ENCODE data around the gene TSR3.

TSR3 gene

GRCh38 chr16:1326946-1327618 lies 24.6 kb downstream of the TSR3 start:
- no peak for TF ChIP-seq SIN3A (IDR thresholded peaks at IDR 0.05; ENCODE audit: borderline replicate concordance, insufficient read depth, low read length)
- TF ChIP-seq REST (IDR thresholded peaks at IDR 0.05; ENCODE audit: insufficient read depth in 1 of 2, low read depth in 2 of 2, low read length in 2 of 2) = no peak
- TF ChIP-seq TAF1 (IDR thresholded peaks at IDR 0.05; ENCODE audit: borderline replicate concordance, insufficient read depth, low read length) = no peak
- no peak for TF ChIP-seq FOXP2 (optimal IDR thresholded peaks at IDR 0.05; ENCODE audit: borderline replicate concordance, extremely low read depth, extremely low read length, insufficient read depth)
- no peak for TF ChIP-seq POLR2AphosphoS5 (IDR thresholded peaks at IDR 0.05; ENCODE audit: low read depth, low read length)

GRCh38 chr16:1326391-1326790 lies 25.3 kb downstream of the TSR3 start:
- TF ChIP-seq FOXP2 (optimal IDR thresholded peaks at IDR 0.05; ENCODE audit: borderline replicate concordance, extremely low read depth, extremely low read length, insufficient read depth) (no peak), POLR2AphosphoS5 (IDR thresholded peaks at IDR 0.05; ENCODE audit: low read depth, low read length) (no peak), TAF1 (IDR thresholded peaks at IDR 0.05; ENCODE audit: borderline replicate concordance, insufficient read depth, low read length) (no peak), SIN3A (IDR thresholded peaks at IDR 0.05; ENCODE audit: borderline replicate concordance, insufficient read depth, low read length) (no peak), REST (IDR thresholded peaks at IDR 0.05; ENCODE audit: insufficient read depth in 1 of 2, low read depth in 2 of 2, low read length in 2 of 2) (no peak)

- TF ChIP-seq SIN3A (IDR thresholded peaks at IDR 0.05; ENCODE audit: borderline replicate concordance, insufficient read depth, low read length) = no peak
- TF ChIP-seq POLR2AphosphoS5 (IDR thresholded peaks at IDR 0.05; ENCODE audit: low read depth, low read length) = no peak
- no peak for TF ChIP-seq TAF1 (IDR thresholded peaks at IDR 0.05; ENCODE audit: borderline replicate concordance, insufficient read depth, low read length)
- no peak for TF ChIP-seq REST (IDR thresholded peaks at IDR 0.05; ENCODE audit: insufficient read depth in 1 of 2, low read depth in 2 of 2, low read length in 2 of 2)
- TF ChIP-seq FOXP2 (optimal IDR thresholded peaks at IDR 0.05; ENCODE audit: borderline replicate concordance, extremely low read depth, extremely low read length, insufficient read depth) = no peak
These were observed 25.9 kb downstream of the TSR3 start for GRCh38 chr16:1325673-1326371.

GRCh38 chr16:1325261-1325660 lies 26.4 kb downstream of the TSR3 start:
- TF ChIP-seq TAF1 (IDR thresholded peaks at IDR 0.05; ENCODE audit: borderline replicate concordance, insufficient read depth, low read length) = no peak
- no peak for TF ChIP-seq SIN3A (IDR thresholded peaks at IDR 0.05; ENCODE audit: borderline replicate concordance, insufficient read depth, low read length)

- no peak for TF ChIP-seq REST (IDR thresholded peaks at IDR 0.05; ENCODE audit: insufficient read depth in 1 of 2, low read depth in 2 of 2, low read length in 2 of 2)
- TF ChIP-seq TAF1 (IDR thresholded peaks at IDR 0.05; ENCODE audit: borderline replicate concordance, insufficient read depth, low read length) = no peak
- no peak for TF ChIP-seq FOXP2 (optimal IDR thresholded peaks at IDR 0.05; ENCODE audit: borderline replicate concordance, extremely low read depth, extremely low read length, insufficient read depth)
- TF ChIP-seq SIN3A (IDR thresholded peaks at IDR 0.05; ENCODE audit: borderline replicate concordance, insufficient read depth, low read length) = no peak
- TF ChIP-seq POLR2AphosphoS5 (IDR thresholded peaks at IDR 0.05; ENCODE audit: low read depth, low read length) = no peak
These were observed 27.3 kb downstream of the TSR3 start for GRCh38 chr16:1324286-1324826.
